HuH-7 (cell line): Measurements from ENCODE around the gene CD93.

Experiments
- DNase-seq: peaks from one replicate; pipeline ENCODE4 v3.0.0; 2011; ENCODE audit warnings: low spot score

Gene CD93

GRCh38 chr20:23099791-23100719 is 13.9 kb upstream of the CD93 start:
- DNase-seq: no peak

DNA sequence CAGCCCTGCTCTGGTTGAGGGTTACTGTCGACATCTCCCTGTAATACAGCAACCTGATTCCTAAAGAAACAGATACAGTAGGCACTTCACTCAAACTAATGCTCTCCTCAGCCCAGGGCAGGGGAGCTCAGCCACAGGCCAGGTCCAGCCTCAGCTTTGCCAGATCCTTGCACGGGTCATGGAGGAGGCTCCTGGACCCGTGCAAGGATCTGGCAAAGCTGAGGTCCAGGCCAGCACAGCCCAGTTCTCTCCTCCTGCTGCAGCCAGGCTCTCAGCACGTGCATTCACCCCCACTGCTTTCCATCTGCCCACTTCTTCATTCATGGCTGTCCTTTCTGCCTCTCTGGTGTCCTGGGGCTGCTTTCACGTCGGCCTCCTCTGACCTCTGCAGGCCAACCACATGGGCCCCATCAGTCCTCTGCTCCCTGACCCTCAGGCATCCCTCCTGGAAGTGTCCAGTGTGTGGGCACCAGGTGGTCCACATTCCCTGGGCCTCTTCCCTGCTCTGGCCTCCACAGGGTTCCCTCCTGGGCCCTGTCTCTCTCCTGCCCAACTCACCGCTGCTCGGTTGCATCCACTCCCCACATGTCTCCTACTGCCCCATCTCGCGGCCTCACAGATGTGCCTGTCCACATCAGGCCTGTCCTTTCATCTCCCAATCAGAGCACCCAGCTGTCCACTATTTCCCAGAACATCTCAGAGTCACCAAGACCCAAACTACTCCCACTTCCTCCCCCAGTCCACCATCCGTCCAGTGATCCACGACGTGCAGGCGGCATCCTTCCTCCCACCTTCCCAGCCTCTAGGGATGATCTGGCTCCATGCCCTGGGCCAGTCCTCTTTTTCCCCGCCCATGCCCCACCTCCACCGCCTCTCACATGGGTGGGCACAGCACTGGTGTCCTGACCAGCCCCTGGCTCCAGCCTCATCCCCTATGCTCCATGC is 11.8 kb upstream of the CD93 start:
- no peak for DNase-seq

DNA sequence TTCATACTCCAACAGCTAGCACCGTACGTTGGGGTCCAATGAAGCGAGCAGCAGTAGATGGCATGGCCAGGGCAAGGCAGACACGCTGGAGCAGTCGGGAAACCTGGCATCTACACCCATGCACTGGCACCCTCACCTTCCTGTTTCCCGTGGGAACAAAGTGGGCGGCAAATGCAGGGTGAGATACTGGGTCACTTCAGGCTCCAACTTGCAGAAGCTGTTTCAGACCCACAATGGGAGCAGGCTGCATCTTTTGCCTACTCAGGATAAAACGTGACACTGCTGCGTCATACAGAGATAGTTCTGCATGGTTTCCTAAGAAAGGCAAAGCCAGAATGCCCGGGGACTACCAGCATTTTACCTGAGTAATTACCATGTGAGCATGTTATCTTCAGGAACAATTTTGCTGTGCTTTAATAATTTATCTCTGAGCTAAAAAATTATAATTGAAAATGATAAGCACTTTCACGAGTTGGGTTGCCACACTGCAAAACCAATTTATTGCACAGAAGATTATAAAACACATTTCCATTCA is 10.9 kb upstream of the CD93 start:
- DNase-seq: no peak

DNA sequence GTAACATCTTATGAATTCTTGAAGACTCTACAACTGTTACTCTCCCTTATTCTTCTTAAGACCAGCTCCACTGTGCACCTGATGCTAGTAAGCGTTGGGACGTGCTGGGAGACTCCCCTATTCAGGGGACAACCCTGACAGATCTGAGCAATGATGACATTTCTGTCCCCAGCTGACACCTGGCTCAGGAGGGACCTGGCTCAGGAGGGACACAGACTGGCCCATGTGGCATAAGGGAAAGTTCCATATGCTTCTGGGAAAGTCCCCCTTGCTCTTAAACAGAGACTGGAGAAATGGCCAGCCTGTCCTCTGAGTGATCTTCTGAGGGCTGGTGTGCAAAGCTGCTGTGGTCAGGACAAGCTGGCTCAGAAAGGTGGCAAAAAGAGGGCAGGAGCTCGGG is 10.0 kb upstream of the CD93 start:
- DNase-seq: no peak

DNA sequence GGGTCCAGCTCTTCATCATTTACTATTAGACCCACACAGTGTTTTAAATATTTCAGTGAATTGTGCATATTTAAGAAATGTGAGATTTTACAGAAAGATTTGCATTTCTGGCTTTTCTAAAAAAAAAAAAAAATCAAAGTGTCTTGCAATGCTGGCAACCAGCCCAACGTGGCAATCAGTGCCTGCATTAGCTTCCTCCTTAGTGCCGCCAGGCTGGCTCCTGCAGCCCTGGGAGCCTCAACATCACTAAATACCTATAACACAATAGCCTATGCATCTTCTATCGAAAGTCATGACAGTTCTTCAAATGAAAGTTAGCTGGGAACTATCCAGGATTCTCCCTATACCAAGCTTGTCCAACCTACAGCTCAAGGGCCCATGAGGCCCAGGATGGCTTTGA is 9.4 kb upstream of the CD93 start:
- DNase-seq: no peak

DNA sequence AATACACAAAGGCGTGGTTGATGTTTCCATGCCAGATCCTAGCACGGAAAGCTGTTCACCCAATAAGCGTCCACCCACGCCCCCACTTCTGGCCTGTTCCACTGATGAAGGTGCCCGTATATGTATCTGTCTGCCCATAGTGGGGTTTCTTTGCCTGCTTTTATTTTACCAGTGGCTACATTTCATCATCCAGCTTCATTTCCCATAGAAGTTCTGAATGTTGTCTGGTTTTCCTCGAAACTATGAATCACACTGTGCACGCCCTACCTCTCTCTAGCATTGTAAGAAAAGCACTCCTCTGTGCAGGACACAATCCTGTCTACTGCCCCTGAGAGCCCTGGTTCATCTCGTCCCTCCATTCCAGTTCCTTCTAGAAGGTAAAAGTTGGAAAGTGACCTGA is 8.8 kb upstream of the CD93 start:
- no peak for DNase-seq

DNA sequence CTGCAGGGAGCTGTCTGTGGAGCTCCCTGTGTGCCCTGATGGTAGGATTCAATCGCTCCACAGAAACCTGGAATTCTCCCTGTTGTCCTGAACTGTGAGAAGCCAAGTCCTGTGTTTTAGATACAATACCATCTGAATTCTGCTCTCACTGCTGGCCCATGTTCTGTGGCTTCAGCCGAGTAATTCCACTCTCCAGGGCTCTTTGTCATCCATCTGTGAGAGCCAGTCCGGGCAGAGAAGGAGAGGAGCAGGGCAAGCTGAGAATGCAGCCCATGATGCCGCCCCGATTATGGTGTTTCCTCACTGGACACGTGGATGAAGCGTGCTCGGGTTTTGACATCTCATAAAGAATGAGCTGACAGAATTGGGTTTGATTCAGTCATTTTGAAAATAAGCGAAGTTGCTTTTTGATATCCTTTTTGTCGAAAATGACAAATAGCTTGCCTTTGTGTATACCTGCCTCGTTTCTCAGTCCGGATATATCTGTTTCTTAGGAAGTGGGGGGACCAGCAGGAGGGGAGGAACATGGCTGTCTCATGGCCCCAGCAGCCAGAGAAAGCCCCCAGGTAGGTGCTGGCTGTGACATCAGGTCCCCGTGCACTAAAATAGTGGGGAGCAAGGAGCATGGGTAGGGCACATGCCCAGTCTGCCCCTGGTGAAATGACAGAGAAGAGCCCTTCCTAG is 8.2 kb upstream of the CD93 start:
- DNase-seq: no peak

GRCh38 chr20:23093613-23094012 is 7.5 kb upstream of the CD93 start:
- DNase-seq: no peak

DNA sequence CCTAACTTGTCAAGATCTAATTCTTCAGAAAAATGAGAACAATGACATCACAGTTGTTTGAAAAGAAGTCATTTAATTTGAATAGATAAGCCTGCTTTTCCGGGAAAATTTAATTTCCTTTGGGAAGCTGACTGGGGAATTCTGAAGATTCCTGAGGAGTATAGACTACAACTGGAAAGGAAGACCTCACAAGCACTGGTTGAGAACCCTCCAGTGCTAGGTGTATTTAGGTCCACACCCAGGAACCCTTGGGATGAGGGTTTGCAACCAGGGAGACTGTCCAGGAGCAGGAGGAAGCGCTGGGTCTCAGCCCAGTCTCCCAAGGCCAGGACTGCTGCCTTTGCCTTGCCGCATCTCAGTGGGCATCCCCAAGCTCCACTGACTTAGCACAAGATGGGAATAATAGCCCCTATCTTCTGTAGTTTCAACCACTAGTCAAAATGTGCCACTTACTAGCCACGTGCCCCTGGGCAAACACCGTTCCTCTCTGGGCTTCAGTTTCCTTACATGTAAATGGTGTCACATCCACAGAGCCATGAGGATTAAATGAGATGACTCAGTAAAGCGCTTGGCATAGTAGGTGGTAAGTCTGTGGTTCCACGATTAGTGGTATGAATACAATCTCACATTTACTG is 6.9 kb upstream of the CD93 start:
- DNase-seq: no peak

- no peak for DNase-seq
Observed at GRCh38 chr20:23092384-23092756, 6.2 kb upstream of the CD93 start.

DNA sequence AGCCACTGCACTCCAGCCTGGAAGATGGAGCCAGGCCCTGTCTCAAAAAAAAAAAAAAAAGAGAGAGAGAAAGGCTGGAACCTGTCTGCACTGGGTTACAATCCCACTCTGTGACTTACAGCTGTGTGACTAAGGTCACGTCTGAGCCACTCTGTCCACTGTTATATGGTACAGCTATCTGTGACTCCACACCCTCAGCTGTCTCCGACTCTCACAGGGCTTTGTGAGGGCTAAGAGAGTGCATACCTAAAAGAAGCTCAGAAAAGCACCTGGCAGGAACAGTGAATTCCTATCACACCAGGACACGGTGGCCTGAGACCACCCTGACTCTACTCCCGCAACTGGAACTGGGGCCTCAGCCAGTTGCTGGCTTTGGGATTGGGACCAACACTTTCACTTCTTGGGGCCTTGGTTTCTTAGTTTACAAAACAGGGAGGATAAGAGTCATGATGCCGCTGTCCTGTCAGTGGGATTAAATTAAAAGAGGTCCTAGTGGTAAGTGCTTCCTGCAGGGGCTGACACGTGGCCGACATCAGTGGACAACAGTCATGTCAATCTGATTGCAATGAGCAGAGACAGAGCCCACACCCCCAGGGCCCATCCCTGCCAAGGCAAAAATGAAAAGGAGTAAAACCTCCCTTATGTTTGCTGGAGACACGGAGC is 5.7 kb upstream of the CD93 start:
- DNase-seq: no peak

DNA sequence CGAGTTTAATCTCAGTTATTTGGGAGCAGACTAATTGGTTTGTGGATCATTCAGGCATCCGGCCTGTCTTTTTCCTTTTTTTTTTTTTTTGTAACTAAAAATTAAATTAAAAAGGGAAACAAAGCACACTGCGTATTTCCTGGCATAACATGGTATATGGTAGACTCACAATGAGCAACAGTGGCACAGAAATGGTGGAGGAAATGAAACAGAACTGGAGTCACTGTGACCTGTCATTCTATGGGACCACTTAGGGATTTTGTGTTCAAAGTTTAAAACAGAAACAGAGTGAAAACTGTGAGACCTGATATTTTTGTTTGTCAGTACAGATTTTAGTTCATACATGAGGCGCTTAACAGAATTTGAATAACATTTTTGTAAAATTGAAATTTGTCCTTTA is 4.8 kb upstream of the CD93 start:
- no peak for DNase-seq

DNA sequence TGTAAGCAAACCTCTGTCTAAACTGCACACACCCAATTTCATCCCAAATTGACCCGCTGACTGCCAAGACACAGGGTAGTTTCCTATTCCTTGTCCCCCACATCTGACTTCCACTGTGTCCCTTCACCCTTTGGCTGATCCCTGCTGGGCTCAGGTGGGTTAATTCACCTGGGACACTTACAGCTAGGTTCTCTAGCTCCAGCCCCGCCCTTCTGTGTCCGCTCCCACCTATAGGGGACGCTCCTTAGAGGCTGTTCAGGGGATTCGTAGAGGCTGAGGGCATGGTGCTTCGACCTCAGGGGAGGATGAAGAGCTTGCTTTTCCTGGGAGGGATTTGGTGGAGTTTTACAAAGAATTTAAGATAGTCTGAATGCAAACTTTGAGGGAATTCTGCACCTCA is 4.0 kb upstream of the CD93 start:
- DNase-seq: no peak

DNA sequence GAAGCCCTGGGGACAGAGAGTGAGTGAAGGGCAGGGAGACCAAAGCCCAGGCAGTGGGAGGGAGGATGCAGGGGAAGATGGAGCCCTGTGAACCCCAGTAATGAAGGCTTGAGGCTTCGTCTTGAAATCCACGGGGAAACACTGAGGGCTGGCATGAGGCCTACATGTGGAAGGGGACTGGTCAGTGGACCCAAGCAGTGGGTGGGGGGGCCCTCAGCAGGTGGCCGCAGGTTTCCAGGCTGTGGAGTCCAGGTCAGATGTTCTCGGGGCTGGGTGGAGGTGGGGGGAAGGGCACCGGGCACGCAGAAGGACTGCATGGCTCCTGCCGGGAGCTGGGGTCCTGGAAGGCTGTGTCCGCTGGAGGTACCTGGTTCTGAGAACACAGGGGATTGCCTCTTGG is 2.7 kb upstream of the CD93 start:
- no peak for DNase-seq

GRCh38 chr20:23087587-23088251 is 1.6 kb upstream of the CD93 start:
- no peak for DNase-seq

DNA sequence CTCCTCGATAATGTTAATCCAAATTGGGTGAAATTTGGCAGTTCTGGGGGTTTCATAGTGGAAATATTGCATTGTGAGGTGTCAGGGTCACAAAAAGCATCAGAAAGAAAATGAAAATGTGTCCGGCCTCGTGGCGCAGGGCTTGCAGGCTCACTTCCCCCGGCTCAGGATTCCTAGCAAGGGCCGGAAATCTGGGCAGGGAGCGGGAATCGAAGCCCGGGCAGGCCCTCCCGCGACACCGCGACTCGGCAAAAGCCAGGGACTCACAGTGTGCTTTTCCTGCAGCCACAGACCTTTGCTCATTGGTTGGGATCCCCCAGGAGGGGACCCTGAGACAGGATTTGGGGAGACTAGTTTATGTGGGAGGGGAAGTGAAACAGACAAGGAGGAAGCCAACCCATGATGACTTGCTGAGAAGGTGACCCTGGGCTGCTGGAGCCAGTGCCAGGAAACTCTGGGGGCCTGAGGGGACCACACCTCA is 847 bp upstream of the CD93 start:
- no peak for DNase-seq

GRCh38 chr20:23085436-23086055 is 578 bp downstream of the CD93 start:
- DNase-seq: no peak

DNA sequence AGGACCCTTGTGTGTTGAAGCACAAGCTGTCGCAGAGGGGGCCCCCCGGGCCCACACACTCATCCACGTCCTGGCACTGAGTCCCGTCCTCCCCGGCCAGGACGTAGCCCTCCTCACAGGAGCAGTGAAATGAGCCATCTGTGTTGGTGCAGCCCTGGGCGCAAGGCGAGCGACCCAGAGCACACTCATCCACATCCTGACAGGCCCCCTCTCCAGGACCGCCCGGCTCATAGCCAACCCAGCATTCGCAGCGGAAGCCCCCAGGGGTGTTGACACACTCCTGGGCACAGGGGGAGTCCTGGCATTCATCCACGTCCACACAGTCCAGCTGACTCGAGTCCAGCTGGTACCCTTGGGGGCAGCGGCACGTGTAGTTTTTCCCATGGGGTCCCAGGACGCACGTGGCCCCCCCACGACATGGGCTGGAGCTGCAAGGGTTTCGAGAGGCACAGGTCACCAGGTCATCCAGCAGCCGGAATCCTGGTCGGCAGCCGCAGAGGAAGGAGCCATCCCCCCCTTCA is 1.2 kb downstream of the CD93 start:
- no peak for DNase-seq

GRCh38 chr20:23084282-23084844 is 1.8 kb downstream of the CD93 start:
- DNase-seq: no peak
